Measurements from ENCODE around the gene CAPN14.

GRCh38 chr2:31265234-31265633 lies 47.9 kb upstream of the CAPN14 start:
- TF ChIP-seq EZH2 (IDR thresholded peaks at IDR 0.05) (no peak), POLR2AphosphoS5 (IDR thresholded peaks at IDR 0.05; ENCODE audit: low read depth, low read length) (no peak), POLR2A (IDR thresholded peaks at IDR 0.05; ENCODE audit: borderline replicate concordance, extremely low read depth, insufficient read depth, insufficient read length) (no peak), JUND (IDR thresholded peaks at IDR 0.05) (no peak), RAD21 (IDR thresholded peaks at IDR 0.05; ENCODE audit: low read depth) (no peak), SRF (IDR thresholded peaks at IDR 0.05; ENCODE audit: low read depth) (no peak), ATF3 (IDR thresholded peaks at IDR 0.05) (no peak), TCF7L2 (IDR thresholded peaks at IDR 0.05; ENCODE audit: borderline replicate concordance, extremely low read depth, insufficient read depth, insufficient read length) (no peak), EGR1 (IDR thresholded peaks at IDR 0.05; ENCODE audit: low read depth) (no peak), SP1 (IDR thresholded peaks at IDR 0.05; ENCODE audit: low read depth) (no peak), SIN3A (IDR thresholded peaks at IDR 0.05; ENCODE audit: low read depth) (no peak), REST (IDR thresholded peaks at IDR 0.05; ENCODE audit: low read depth) (no peak)
- TF ChIP-seq, protein P1, sequence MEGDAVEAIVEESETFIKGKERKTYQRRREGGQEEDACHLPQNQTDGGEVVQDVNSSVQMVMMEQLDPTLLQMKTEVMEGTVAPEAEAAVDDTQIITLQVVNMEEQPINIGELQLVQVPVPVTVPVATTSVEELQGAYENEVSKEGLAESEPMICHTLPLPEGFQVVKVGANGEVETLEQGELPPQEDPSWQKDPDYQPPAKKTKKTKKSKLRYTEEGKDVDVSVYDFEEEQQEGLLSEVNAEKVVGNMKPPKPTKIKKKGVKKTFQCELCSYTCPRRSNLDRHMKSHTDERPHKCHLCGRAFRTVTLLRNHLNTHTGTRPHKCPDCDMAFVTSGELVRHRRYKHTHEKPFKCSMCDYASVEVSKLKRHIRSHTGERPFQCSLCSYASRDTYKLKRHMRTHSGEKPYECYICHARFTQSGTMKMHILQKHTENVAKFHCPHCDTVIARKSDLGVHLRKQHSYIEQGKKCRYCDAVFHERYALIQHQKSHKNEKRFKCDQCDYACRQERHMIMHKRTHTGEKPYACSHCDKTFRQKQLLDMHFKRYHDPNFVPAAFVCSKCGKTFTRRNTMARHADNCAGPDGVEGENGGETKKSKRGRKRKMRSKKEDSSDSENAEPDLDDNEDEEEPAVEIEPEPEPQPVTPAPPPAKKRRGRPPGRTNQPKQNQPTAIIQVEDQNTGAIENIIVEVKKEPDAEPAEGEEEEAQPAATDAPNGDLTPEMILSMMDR (IDR thresholded peaks at IDR 0.05 in 2 of 3, conservative IDR thresholded peaks at IDR 0.05 in 1 of 3; ENCODE audit: borderline replicate concordance in 1 of 3, insufficient read depth in 1 of 3, low read depth in 2 of 3, low read length in 2 of 3): no peak
